Osteocyte (in vitro differentiated cells): ENCODE data around the gene RAB40A. TPM values are rescaled to one million over a fixed set of nuclear protein-coding genes. Genes with fewer than 3 reads are reported as not detected.

Experiments
- DNase-seq: peaks from one replicate; pipeline ENCODE4 v3.0.0; 2021; ENCODE audit warnings: mixed read lengths; ENCODE audit not compliant: unreplicated experiment; ENCODE audit errors: extremely low spot score
- H3K27ac Mint-ChIP-seq: one replicate; pipeline ENCODE4 v1.8.0; 2021; ENCODE audit warnings: mild to moderate bottlenecking, mixed read lengths; ENCODE audit not compliant: unreplicated experiment
- H3K27me3 Mint-ChIP-seq: one replicate; pipeline ENCODE4 v1.8.0; 2021; ENCODE audit warnings: mixed read lengths; ENCODE audit not compliant: unreplicated experiment
- H3K36me3 Mint-ChIP-seq: one replicate; pipeline ENCODE4 v1.8.0; 2021; ENCODE audit warnings: mixed read lengths; ENCODE audit not compliant: unreplicated experiment
- H3K4me1 Mint-ChIP-seq: one replicate; pipeline ENCODE4 v1.8.0; 2021; ENCODE audit warnings: mixed read lengths; ENCODE audit not compliant: unreplicated experiment
- H3K4me3 Mint-ChIP-seq: one replicate; pipeline ENCODE4 v1.8.0; 2021; ENCODE audit warnings: mild to moderate bottlenecking, moderate library complexity, mixed read lengths; ENCODE audit not compliant: unreplicated experiment
- H3K9me3 Mint-ChIP-seq: one replicate; pipeline ENCODE4 v1.8.0; 2021; ENCODE audit warnings: mixed read lengths; ENCODE audit not compliant: unreplicated experiment
- CTCF ChIP-seq: fragments of 200-600 bp; sonication (generic); IDR thresholded peaks from 2 replicates; pipeline ENCODE4 v1.5.0; 2021; ENCODE audit warnings: antibody characterized with exemption, mild to moderate bottlenecking, moderate library complexity
- total RNA-seq: library from RNA; stranded (reverse); gene quantifications from 2 replicates; pipeline ENCODE4 v1.2.1, GENCODE V29; 2021

The RAB40A gene
- total RNA-seq, 1 donor from 2014 or later, result 0.24 TPM

- DNase-seq, result no peak
- Mint-ChIP-seq H3K9me3 (no peaks in the 10 kb centered on the region), H3K36me3 (no peaks in the 10 kb centered on the region), H3K4me1 (peaks cover 21% of the 10 kb centered on the region), H3K27ac (peak overlapping the region; percentile 23), H3K4me3 (no peak overlapping the region), H3K27me3 (no peaks in the 10 kb centered on the region)
- no peak for TF ChIP-seq CTCF
Measured at GRCh38 chrX:103517246-103517645, 2.0 kb downstream of the RAB40A start.

- Mint-ChIP-seq H3K9me3 (no peaks in the 10 kb centered on the region), H3K4me3 (no peak overlapping the region), H3K27ac (no peak overlapping the region), H3K27me3 (no peaks in the 10 kb centered on the region), H3K4me1 (peaks cover 14% of the 10 kb centered on the region), H3K36me3 (no peaks in the 10 kb centered on the region)
- no peak for DNase-seq
- no peak for TF ChIP-seq CTCF
Measured at GRCh38 chrX:103513476-103514108, 5.7 kb downstream of the RAB40A start.

- Mint-ChIP-seq H3K36me3 (no peaks in the 10 kb centered on the region), H3K4me1 (peaks cover 10% of the 10 kb centered on the region), H3K27ac (no peak overlapping the region), H3K4me3 (no peak overlapping the region), H3K9me3 (no peaks in the 10 kb centered on the region), H3K27me3 (no peaks in the 10 kb centered on the region)
- DNase-seq, result no peak
- no peak for TF ChIP-seq CTCF
Measured at GRCh38 chrX:103513067-103513466, 6.2 kb downstream of the RAB40A start.

GRCh38 chrX:103510031-103510430, 9.3 kb downstream of the RAB40A start:
- Mint-ChIP-seq H3K27ac (no peak overlapping the region), H3K4me3 (no peak overlapping the region), H3K9me3 (no peaks in the 10 kb centered on the region), H3K4me1 (no peaks in the 10 kb centered on the region), H3K36me3 (no peaks in the 10 kb centered on the region), H3K27me3 (no peaks in the 10 kb centered on the region)
- TF ChIP-seq CTCF, result no peak
- no peak for DNase-seq

- DNase-seq, result no peak
- no peak overlapping the region for H3K4me3 Mint-ChIP-seq
- no peak overlapping the region for H3K27ac Mint-ChIP-seq
- H3K4me1 Mint-ChIP-seq, result peaks cover 16% of the 10 kb centered on the region
- no peaks in the 10 kb centered on the region for H3K27me3 Mint-ChIP-seq
- TF ChIP-seq CTCF, result no peak
- H3K9me3 Mint-ChIP-seq, result no peaks in the 10 kb centered on the region
- peaks cover 4% of the 10 kb centered on the region for H3K36me3 Mint-ChIP-seq
Measured at GRCh38 chrX:103503853-103504207, 15.5 kb downstream of the RAB40A start.
